GM21529 (cell line): ENCODE measurements around the gene DYDC1.
"Not testable (repeated sequence)": the region's sequence is repeated elsewhere in the genome, so short reads cannot be mapped to it uniquely, and the experiment has no call there.

Experiments
- ATAC-seq: cut with Tn5 transposase; IDR thresholded peaks from one replicate; pipeline ENCODE4 v1.9.1; 2021; ENCODE audit not compliant: unreplicated experiment

DYDC1 gene

GRCh38 chr10:80344912-80345311, 11.6 kb downstream of the DYDC1 start:
- no peak for ATAC-seq

GRCh38 chr10:80344276-80344675, 12.3 kb downstream of the DYDC1 start:
- ATAC-seq: no peak

GRCh38 chr10:80333983-80334382, 22.6 kb downstream of the DYDC1 start:
- no peak for ATAC-seq

GRCh38 chr10:80324891-80325364, 31.6 kb downstream of the DYDC1 start:
- no peak for ATAC-seq

GRCh38 chr10:80324086-80324485, 32.5 kb downstream of the DYDC1 start:
- ATAC-seq: no peak

GRCh38 chr10:80323311-80323710, 33.2 kb downstream of the DYDC1 start:
- ATAC-seq: no peak

GRCh38 chr10:80322711-80323110, 33.8 kb downstream of the DYDC1 start:
- ATAC-seq: no peak

GRCh38 chr10:80322158-80322557, 34.4 kb downstream of the DYDC1 start:
- no peak for ATAC-seq

GRCh38 chr10:80321183-80321582, 35.4 kb downstream of the DYDC1 start:
- no peak for ATAC-seq

- ATAC-seq: no peak
Measured at GRCh38 chr10:80320377-80320776, 36.2 kb downstream of the DYDC1 start.

GRCh38 chr10:80319725-80320290, 36.7 kb downstream of the DYDC1 start:
- ATAC-seq: no peak

- no peak for ATAC-seq
Measured at GRCh38 chr10:80319318-80319717, 37.2 kb downstream of the DYDC1 start.

GRCh38 chr10:80318742-80319141, 37.8 kb downstream of the DYDC1 start:
- ATAC-seq: no peak

- no peak for ATAC-seq
Measured at GRCh38 chr10:80315391-80315790, 41.2 kb downstream of the DYDC1 start.

GRCh38 chr10:80313523-80313922, 43.0 kb downstream of the DYDC1 start:
- no peak for ATAC-seq

GRCh38 chr10:80305989-80306388, 50.6 kb downstream of the DYDC1 start:
- ATAC-seq: not testable (repeated sequence)

- ATAC-seq: no peak
Measured at GRCh38 chr10:80296942-80297341, 59.6 kb downstream of the DYDC1 start.

GRCh38 chr10:80292607-80293239, 63.8 kb downstream of the DYDC1 start:
- ATAC-seq: no peak

- no peak for ATAC-seq
Measured at GRCh38 chr10:80290474-80291220, 65.9 kb downstream of the DYDC1 start.

GRCh38 chr10:80289451-80290287, 66.9 kb downstream of the DYDC1 start, which contains the start of gene MAT1A:
TSS of gene MAT1A (minus strand) at chr10:80289658. CDS start at chr10:80289423, 235 bp downstream.
- no peak for ATAC-seq

GRCh38 chr10:80288849-80289248, 67.7 kb downstream of the DYDC1 start:
- no peak for ATAC-seq
